Measurements from ENCODE around the gene AMZ1. TPM values are rescaled to one million over a fixed set of nuclear protein-coding genes. Genes with fewer than 3 reads are reported as not detected.
"Not testable (repeated sequence)": the region's sequence is repeated elsewhere in the genome, so short reads cannot be mapped to it uniquely, and the experiment has no call there.

The AMZ1 gene
- polyA plus RNA-seq, 1 experiment: 0.43 TPM

DNA sequence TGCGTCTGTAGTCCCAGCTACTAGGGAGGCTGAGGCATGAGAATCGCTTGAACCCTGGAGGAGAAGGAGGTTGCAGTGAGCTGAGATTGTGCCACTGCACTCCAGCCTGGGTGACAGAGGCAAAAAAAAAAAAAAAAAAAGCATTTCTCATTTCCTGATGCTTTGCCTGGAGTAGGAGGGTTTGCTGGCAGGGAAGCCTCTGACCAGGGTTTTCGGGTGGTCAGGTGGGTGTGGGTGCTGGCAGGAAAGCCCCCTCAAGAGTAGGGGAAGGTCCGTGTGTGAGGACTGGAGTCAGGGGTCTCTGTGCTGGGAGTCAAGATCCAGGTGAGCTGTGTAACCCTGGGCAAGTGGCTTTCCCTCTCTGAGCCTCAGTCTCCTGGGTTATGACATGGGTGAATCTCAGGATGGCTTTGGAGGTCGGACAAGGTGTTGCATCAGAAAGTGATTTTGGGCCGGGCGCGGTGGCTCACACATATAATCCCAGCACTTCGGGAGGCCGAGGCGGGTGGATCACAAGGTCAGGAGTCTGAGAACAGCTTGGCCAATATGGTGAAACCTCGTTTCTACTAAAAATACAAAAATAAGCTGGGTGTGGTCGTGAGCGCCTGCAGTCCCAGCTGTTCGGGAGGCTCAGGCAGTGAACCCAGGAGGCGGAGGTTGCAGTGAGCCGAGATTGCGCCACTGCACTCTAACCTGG, 3.2 kb downstream of the AMZ1 start:
- CTCF ChIA-PET: interaction anchor here (1.0 kb wide), 1 partner anchor 82 kb away, joined by 7 read pairs; no protein-coding TSS in a partner anchor
- POLR2A ChIA-PET: interaction anchor here (0.6 kb wide), 2 partner anchors 23 to 66 kb away, joined by 3 to 7 read pairs; no protein-coding TSS in a partner anchor
- Histone ChIP-seq H3K4me3 (ENCODE audit: low read depth, low read length) (no peak overlapping the region), H3K27me3 (ENCODE audit: control insufficient read depth, insufficient read depth, low read length) (peaks cover 13% of the 10 kb centered on the region), H3K9me3 (ENCODE audit: control insufficient read depth, insufficient read depth, low read length) (no peaks in the 10 kb centered on the region; the same call in 1 of the 2 replicates), H3K27ac (ENCODE audit: low read depth, low read length) (no peak overlapping the region)
- no peak for DNase-seq (ENCODE audit: low read depth, low spot score)
- TF ChIP-seq, protein P1, sequence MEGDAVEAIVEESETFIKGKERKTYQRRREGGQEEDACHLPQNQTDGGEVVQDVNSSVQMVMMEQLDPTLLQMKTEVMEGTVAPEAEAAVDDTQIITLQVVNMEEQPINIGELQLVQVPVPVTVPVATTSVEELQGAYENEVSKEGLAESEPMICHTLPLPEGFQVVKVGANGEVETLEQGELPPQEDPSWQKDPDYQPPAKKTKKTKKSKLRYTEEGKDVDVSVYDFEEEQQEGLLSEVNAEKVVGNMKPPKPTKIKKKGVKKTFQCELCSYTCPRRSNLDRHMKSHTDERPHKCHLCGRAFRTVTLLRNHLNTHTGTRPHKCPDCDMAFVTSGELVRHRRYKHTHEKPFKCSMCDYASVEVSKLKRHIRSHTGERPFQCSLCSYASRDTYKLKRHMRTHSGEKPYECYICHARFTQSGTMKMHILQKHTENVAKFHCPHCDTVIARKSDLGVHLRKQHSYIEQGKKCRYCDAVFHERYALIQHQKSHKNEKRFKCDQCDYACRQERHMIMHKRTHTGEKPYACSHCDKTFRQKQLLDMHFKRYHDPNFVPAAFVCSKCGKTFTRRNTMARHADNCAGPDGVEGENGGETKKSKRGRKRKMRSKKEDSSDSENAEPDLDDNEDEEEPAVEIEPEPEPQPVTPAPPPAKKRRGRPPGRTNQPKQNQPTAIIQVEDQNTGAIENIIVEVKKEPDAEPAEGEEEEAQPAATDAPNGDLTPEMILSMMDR (IDR thresholded peaks at IDR 0.05; ENCODE audit: low read depth, low read length): no peak

DNA sequence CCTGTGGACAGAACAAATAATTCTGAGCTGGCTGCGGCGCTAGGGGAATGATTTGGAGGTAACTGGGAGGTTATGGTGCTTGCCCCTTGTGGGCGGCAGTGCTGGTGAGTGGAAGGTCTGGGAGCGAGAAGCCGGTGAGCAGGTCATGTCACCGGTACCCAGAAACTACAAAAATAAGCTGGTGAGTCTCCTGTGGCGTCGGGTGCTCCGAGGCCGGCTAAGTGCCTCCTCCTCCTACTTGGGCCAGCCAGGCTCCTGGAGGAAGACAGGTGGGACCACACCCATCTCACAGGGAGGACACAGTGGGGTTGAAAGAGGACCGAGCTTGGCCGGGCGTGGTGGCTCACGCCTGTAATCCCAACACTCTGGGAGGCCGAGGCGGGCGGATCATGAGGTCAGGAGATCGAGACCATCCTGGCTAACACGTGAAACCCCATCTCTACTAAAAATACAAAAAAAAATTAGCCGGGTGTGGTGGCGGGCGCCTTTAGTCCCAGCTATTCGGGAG, 4.0 kb downstream of the AMZ1 start:
- POLR2A ChIA-PET: interaction anchor here (0.6 kb wide), 1 partner anchor 24 kb away, joined by 7 read pairs; no protein-coding TSS in a partner anchor
- peaks cover 11% of the 10 kb centered on the region for H3K27me3 ChIP-seq (ENCODE audit: control insufficient read depth, insufficient read depth, low read length)
- H3K4me3 ChIP-seq (ENCODE audit: low read depth, low read length): not testable (repeated sequence)

DNA sequence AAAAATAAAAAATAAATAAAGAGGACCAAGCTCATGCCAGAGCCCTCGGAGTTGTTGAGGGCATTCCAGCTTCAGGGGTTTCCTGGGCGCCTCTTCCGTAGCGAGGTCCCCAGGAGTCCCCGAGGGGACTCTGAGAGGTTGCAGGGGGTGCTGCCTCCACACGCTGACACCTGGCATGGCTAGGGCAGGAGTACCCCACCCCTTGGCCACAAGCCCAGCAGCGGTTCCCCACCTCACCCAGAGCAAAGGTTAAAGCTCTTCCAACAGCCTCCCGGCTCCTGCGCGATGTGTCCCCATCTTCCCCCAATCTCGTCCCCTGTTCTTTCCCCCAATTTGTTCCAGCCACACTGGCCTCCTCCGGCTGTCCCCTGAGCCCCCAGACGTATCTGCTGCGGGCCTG, 4.5 kb downstream of the AMZ1 start:
- no peak for DNase-seq (ENCODE audit: low read depth, low spot score)
- Histone ChIP-seq H3K4me3 (ENCODE audit: low read depth, low read length) (no peak overlapping the region), H3K9me3 (ENCODE audit: control insufficient read depth, insufficient read depth, low read length) (no peaks in the 10 kb centered on the region; the same call in 1 of the 2 replicates), H3K27ac (ENCODE audit: low read depth, low read length) (no peak overlapping the region), H3K27me3 (ENCODE audit: control insufficient read depth, insufficient read depth, low read length) (peaks cover 10% of the 10 kb centered on the region)
- ChIA-PET CTCF (interaction anchor here (1.1 kb wide), 1 partner anchor 129 kb away, joined by 5 read pairs; no protein-coding TSS in a partner anchor), POLR2A (no interaction called here)
- TF ChIP-seq, protein P1 (IDR thresholded peaks at IDR 0.05; ENCODE audit: low read depth, low read length): no peak

More for the DNA sequence above, 4.0 kb downstream of the AMZ1 start:
- DNase-seq (ENCODE audit: low read depth, low spot score); H3K27ac ChIP-seq (ENCODE audit: low read depth, low read length); H3K9me3 ChIP-seq (ENCODE audit: control insufficient read depth, insufficient read depth, low read length): not testable (repeated sequence)
- CTCF ChIA-PET: interaction anchor here (1.1 kb wide), 1 partner anchor 129 kb away, joined by 5 read pairs; no protein-coding TSS in a partner anchor

- DNase-seq (ENCODE audit: low read depth, low spot score); H3K27me3 ChIP-seq (ENCODE audit: control insufficient read depth, insufficient read depth, low read length); CTCF ChIA-PET; H3K27ac ChIP-seq (ENCODE audit: low read depth, low read length); H3K4me3 ChIP-seq (ENCODE audit: low read depth, low read length); H3K9me3 ChIP-seq (ENCODE audit: control insufficient read depth, insufficient read depth, low read length): not testable (repeated sequence)
- POLR2A ChIA-PET: interaction anchor here (0.6 kb wide), 1 partner anchor 131 kb away, joined by 3 read pairs; no protein-coding TSS in a partner anchor
These were observed 5.6 kb downstream of the AMZ1 start for GRCh38 chr7:2693420-2694121.

GRCh38 chr7:2694122-2694436, 6.1 kb downstream of the AMZ1 start:
- H3K4me3 ChIP-seq (ENCODE audit: low read depth, low read length); H3K9me3 ChIP-seq (ENCODE audit: control insufficient read depth, insufficient read depth, low read length); H3K27me3 ChIP-seq (ENCODE audit: control insufficient read depth, insufficient read depth, low read length); CTCF ChIA-PET; DNase-seq (ENCODE audit: low read depth, low spot score); POLR2A ChIA-PET; H3K27ac ChIP-seq (ENCODE audit: low read depth, low read length): not testable (repeated sequence)

DNA sequence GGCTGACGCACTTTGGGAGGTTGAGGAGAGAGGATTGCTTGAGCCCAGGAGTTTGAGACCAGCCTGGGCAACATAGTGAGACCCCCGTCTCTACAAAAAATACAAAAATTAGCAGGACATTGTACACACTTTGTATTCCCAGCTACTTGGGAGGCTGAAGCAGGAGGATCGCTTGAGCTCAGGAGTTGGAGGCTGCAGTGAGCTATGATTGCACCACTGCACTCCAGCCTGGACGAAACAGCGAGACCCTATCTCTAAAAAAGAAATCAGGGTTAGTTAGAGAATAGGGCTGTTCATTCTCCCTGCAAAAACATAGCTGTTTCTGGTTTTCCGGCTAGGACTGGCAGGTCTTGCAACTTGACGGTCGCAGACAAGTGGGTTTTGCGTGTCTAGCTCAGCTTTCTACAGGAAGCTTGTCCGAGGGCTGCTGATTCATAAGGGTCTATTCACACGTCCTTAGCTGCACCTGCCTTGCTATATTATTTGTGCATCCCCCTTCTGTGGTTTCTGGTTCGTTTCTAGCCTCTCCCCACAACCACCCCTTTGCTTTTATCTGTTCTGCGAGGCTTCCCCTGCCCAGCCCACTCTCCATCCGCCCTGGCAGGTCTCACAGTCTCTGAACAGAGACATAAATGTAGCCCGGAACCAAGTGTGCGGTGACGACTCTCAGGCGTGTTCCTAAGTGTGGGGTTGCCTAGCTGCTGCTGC, 10.7 kb downstream of the AMZ1 start:
- CTCF ChIA-PET: no interaction called here
- H3K9me3 ChIP-seq (ENCODE audit: control insufficient read depth, insufficient read depth, low read length): no peaks in the 10 kb centered on the region; the same call in 1 of the 2 replicates

More for the DNA sequence above, 10.7 kb downstream of the AMZ1 start:
- DNase-seq (ENCODE audit: low read depth, low spot score): no peak
- Histone ChIP-seq H3K4me3 (ENCODE audit: low read depth, low read length) (no peak overlapping the region), H3K27ac (ENCODE audit: low read depth, low read length) (no peak overlapping the region), H3K27me3 (ENCODE audit: control insufficient read depth, insufficient read depth, low read length) (peaks cover 3% of the 10 kb centered on the region)
- POLR2A ChIA-PET: no interaction called here
- TF ChIP-seq, protein P1 (IDR thresholded peaks at IDR 0.05; ENCODE audit: low read depth, low read length): no peak

All from AG04450 (cell line).